GM21529 (cell line): ENCODE results near the gene NBAS.
"Not testable (repeated sequence)": the region's sequence is repeated elsewhere in the genome, so short reads cannot be mapped to it uniquely, and the experiment has no call there.

Experiments
- ATAC-seq: cut with Tn5 transposase; IDR thresholded peaks from one replicate; pipeline ENCODE4 v1.9.1; 2021; ENCODE audit not compliant: unreplicated experiment

The NBAS gene

DNA sequence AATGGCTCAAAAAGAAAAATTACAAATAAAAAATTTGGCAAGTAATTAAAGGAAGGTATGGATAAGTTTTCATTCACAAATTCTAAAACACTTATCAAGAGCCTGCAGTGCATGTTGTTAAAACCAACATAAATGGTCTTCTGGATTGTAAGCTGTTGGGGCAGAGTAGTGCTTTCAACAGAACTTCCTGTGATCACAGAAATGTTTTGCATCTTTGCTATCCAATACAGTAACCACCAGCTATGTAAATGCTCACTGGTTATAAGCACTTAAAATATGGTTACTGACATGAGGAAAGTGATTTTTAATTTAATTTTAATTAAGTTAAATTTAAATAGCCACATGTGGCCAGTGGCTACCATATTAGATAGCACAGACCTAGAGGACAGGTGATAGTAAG lies 133.1 kb downstream of the NBAS start:
- ATAC-seq: no peak

DNA sequence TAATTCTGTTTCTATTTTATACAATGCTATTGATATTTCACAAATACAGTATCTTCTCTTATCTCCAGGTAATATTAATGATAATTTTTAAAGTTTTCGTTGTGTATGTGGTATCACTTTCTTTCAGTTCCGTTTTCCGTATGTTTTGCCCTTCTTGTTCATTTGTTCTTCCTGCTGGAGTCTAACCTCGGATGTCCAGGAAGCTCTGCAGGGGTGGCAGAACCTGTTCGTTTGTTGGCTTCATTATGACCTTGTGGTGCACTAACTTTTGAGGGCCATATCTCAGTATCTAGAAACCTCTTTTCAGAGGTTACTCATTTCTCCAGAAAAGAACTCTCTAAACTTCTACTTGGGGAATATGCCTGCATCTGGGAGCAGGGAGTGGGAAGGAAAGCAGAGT lies 134.5 kb downstream of the NBAS start:
- no peak for ATAC-seq

DNA sequence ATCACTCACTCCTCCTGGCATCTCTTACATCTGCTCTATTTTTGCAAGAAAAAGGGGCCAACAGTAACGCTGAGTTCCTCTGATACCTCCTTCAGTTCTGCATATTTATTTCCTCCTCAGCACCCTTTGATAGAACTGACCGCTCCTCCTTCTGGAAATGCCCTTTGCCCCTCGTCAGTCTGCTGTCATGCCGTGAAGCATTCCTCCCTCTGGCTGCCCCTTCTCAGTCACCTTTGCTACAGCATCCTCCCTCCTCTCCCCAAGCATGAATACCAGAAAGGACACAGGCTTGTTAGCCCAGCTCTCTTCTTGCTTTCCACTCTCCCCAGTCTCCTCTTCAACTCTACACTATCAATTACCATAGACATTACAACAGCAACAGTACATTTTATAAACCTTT lies 135.4 kb downstream of the NBAS start:
- ATAC-seq: no peak

DNA sequence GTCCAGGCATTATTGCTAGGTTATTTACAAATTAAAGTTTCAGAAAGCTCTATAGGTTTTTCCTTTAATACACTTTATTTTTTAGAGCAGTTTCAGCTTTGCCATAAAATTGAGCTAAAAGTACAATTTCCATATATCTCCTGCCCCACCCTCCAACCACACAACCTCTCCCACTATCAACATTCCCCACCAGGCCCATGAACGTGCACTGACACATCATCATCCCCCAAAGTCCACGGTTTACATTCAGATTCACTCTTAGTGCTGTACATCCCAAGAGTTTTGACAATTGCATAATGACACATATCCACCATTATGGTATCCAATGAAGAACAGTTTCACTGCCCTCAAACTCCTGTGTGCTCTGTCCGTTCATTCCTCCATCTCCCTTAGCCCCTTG lies 139.4 kb downstream of the NBAS start:
- ATAC-seq: no peak

DNA sequence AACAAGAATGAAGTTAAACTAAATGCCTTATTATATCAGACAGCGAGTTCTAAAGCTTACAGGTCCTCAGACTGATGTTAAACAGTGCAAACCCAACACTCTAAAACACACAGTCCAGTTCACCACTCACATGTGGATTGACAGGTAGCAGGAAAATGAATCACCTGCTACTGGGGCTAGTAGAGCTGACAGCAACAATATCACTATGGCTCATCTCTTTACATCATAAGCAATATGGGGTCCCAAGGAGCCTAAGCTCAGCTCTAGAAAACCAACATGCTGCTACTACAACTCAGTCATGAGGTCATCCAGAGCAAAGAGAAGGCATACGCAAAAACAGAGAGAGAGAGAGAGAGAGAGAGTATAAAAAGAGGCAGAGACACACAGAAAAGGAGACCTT lies 145.4 kb downstream of the NBAS start:
- ATAC-seq: no peak

DNA sequence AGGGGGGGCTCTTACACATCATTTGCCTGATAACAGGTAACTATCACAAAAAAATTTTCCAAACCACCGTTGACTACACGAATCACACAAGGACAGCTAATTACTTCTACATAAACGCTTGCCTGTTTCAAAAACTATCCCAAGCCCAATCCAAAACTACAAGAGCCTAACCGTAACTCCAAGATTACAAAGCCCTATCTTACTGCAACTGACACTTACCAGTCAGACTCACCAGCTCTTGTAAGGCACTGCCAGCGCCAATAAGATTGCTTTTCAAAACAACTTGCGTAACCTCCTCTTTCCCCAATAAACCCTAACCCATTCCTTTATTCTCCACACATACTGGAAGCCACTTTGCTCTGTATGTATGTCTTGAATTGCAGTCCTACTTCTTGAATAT lies 148.4 kb downstream of the NBAS start:
- ATAC-seq: no peak

DNA sequence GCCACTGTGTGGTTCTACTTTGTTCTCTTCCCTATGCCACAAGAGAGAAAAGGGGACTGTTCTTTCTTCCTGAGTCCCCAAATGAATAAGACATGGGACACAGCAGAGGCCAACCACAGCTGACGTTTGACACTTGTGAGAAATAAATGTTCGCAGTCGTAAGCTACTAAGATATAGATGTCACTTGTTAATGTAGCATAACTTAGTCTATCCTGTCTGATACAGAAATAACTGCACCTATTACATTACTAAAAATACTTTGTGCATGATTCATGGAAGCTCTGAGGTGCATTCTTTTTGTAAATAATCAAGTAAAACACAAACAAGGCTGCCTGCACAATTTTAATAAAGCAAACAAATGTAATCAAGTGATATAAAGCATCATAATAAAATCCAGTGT lies 148.8 kb downstream of the NBAS start:
- no peak for ATAC-seq

DNA sequence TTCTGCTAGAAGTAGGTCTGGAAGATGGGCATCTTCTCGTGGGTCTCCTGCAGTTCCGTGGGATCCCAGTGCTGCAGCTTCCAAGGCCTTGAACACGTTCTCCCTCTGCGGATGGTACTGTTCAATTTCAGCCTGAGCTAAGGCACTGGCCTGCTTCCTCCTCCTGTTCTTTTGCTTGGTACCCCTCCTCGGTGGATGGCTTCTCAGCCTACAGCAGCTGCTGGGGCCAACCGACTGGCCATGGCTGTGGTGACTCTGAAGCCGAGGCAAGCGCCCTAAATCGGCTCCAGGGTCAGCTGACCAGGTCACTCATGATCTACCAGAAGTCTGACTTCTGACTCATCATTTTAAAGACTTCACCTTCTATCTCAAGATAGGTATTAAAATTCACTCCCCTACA lies 150.2 kb downstream of the NBAS start:
- no peak for ATAC-seq

DNA sequence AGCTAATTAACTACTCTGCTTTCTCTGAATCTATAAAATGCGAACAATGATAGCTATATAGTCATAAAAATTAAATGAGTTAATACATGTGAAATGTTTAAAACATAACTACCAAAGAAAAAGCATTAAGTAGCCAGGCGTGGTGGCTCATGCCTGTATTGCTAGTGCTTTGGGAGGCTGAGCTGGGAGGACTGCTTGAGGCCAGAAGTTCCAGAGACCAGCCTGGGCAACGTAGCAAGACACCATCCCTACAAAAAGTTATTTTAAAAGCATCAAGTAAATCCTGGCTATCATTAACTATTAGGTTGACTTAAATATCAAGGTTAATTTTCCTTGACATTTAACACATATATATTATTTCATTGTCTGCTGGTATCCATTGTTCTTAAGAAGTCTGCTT lies 152.4 kb downstream of the NBAS start:
- ATAC-seq: no peak

DNA sequence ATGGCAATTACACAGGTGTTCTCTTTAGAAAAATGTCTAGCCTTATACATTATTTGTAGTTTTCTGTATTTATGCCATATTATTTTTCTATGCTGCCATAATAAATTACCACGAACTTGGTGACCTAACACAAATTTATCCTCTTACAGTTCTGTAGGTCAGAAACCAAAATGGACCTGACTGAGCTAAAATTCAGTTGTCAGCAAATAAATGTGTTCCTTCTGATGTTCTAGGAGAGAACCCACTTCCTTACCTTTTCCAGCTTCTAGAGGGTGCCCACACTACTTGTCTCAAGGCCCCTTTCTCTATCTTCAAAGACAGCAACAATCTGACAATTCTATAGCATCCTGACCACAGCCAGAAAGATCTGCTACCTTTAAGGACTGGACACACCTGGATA lies 153.5 kb downstream of the NBAS start:
- ATAC-seq: no peak

DNA sequence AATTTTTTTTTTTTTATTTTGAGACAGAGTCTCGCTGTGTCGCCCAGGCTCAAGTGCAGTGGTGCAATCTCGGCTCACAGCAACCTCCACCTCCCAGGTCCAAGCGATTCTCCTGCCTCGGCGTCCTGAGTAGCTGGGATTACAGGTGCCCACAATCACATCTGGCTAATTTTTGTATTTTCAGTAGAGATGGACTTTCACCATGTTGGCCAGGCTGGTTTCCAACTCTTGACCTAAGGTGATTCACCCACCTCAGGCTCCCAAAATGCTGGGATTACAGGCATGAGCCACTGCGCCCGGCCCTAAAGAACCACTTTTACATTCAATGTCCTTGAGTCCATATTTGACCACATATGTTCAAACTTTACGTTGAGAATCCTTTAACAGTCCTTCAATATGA lies 156.6 kb downstream of the NBAS start:
- not testable (repeated sequence) for ATAC-seq

DNA sequence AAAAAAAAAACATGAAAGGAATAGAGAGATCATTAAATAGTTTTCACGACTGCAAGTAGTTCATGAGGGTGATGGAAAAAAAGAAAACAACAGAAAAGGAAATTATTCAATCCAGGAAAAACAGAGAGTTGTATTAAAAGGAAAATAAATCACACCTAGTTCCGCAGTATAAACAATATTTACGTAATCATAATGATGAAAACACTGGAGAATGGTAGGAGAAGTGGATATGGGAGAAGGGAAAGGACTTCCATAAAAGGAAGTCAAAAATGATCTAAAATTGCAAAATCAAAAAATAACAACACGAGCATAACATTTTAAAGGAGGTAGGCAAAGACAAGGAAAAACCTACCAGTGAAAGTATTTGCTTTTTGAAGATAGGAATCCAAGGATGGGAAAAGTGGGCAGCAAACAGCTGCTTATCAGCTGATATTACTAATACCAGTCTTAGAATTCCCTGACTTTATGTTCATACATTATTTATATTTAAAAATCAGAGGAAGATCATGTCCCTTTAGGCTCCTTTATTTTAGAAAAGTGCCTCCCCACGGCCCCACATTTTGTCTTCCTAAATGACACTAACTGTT lies 160.8 kb downstream of the NBAS start:
- ATAC-seq: no peak

DNA sequence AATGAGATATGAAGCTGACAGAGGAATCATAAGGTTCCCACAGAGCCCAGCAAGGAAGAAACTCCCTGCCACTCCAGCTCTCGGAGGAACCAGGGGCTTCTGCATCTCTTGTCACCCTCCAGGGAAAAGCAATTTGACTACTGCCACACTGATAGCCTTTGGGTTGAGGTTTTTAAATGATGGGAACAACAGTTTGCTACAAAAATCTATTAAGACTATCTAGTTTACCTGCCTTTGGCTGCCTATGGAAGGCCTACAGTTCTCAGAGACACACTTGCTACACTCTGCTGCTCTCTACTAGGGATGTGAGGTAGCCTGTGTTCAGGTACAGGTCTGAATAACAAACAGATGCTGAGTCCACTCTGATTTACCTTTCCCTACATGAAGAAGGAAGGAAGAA lies 161.9 kb downstream of the NBAS start:
- ATAC-seq: no peak

DNA sequence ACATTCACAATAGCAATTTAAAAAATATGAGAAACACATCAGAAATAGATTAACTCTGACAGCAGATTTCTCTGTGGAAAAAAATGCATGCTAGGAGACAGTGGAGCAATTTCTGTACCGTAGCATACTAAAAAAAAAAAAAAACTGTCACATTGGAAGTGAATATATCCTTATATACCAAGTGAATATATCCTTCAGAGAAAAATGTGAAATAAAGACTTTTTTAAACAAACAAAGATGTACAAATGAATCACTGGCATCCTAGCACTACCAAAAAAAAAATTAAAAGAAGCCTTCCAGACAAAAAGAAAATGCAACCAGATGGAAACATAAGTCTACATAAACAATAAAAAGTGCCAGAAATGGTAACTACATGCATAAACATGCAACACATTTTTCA lies 169.4 kb downstream of the NBAS start:
- ATAC-seq: no peak

DNA sequence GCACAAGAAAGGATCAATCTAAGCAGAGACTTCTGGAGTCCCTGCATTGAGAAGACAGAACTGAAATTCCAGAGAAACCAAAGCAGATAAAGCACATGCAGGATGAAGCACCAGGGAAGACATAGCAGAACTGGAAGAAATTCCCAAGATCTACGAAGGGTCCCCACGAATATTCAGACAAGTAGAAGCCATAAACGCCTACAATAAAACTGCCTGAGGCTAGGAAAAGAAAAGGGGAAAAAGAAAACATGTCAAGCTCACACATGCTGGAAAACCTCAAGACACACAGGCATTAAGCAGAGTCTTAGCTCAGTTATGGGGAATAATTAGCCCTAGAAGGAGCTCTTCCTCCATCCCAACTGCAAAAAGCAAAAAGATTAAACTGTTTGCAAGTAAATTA lies 171.2 kb downstream of the NBAS start:
- no peak for ATAC-seq

DNA sequence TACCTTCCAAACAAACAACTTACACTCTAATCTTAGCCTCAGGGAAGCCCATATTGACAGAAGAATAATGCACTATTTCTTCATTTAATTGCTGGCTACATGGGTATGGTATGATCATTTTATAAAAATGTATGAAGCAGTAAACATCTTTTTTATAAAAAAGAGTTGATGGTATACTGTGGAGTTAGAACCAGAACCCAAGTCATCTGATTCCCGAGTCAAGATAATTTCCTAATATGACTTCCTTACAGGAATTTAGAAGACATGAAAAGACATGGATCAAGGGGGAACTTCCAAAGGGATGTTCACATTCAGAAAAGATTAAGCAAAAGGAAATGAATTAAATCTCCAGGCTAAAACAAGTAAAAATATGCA lies 171.8 kb downstream of the NBAS start:
- ATAC-seq: no peak

DNA sequence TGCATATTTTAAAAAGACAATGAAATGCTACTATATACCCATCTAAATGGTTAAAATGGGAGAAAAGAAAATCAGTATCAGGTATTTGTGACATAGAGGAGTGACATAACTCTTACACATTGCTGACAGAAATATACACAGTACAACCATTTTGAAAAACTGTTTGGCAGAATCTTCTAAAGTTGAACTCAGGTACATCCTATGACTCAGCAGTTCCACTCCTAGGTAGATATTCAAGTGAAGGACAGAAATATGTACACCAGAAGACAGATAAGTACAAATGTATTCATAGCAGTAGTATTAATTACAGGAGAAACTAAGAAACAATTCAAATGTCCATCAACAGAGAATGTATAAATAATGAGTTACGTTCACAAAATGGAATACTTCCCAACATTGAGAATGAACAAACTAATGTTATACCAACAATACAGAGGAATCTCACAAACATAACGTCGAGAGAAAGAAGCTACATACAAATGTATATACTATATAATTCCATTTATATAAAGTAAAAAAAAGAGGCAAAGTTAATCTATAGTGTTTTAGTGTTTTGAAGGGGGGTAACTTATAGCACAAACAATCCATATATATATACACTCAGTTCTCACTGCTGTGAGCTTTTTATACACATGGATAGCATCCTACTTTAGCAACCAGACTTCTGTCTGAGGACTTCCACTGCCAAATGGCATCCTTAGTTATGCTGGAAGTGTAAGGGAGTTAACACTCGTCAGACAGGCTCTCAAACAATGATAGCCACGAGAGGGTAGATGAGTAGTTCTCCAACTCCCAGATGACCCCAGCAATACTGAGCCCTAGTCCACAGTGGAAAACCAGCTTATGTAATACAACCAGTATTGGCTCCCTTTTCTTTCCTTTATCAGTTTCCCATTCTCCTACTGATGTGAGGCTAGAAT lies 172.5 kb downstream of the NBAS start:
- ATAC-seq: no peak

DNA sequence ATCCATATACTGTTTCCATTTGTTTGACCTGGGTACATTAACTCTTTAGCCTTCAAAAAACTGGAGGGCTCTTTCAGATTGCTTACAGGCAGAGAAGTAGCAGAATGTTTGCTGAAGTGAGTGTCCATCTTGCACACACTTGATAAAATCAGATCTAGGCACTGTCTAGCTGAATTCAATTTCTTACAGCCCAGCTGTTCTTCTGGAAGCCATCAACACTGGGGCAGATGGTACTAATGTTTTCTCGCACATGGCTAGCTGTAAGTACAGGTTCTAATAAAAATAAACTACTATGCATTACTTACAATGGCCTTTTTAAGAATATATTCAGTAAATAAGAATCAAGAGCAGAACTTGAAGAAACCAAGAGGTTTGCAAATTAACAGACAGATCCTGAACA lies 175.9 kb downstream of the NBAS start:
- no peak for ATAC-seq

DNA sequence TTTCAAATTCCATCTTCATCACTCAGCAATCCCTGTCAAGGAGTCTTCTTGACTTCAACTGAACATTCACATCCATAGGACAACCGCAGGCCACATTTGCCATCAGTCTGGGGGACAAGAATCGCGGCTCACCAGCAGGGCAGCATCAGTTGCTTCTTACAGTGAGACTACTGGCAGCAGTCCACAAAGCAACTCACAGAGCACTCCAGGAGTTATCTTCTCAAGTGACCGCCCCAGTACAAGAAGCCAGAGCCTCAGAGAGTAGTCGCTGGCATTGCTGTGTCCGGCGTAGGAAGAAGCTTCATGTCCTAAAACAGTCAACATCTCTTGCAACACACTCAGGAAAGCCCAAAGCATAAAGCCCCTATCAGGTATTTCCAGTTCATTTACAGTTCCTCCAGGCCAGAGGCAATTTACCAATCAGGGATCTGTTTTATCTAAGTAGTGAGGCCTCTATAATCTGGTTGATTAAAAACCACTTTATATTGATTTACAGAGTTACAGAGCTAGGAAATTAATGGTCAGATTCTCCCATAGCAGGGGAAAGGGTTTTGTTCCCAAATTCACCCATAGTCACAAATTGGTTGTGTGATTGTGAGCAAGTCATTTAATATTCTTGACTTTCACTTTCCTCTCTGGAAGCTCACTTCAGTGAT lies 177.3 kb downstream of the NBAS start:
- ATAC-seq: no peak

DNA sequence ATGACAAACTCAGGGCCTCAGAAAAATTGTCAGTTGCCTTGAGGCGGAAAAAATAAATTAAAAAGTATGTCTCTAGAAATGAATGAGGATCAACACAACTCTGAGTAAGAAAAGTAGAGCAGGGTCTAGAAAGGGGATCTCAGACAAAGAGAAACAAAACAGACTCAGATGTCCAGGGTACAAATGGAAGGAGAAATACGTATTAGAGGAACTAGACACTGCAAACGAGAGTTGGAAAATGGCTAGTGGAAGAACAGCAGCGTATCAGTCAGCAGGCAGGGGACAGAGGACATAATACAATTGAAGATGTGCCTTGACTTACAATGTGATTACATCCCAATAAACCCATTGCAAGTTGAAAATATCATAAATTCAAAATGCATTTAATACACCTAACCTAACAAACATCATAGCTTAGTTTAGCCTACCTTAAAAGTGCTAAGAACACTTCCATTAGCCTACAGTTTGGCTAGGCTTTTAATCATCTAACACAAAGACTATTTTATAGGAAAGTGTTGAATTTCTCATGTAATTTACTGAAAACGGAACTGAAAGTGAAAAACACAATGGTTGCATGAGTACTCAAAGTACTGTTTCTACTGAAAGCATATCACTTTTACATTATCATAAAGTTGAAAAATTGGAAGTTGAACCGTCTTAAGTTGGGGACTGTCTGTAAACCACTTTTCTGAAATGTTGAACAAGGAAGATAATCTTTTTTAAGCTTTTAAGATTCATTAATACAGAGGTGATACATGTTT lies 182.8 kb downstream of the NBAS start:
- peak; percentile 86 for ATAC-seq

DNA sequence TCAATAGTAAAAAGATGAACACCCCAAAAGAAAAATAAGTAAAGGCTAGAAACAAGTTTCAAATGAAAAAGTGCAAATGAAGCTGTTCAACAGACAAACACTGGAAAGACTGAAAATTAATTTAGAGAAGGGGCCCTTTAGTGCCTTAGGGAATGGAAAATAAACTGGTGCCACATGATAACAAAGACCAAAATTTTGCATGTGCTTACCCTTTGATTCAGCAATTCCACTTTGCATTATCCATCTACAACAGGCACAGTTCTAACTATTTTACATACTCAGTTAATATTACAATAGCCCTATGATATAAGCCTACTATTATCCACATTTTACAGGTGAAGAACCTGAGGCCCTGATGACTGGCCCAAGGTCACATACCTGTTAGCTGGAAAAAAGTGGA lies 183.9 kb downstream of the NBAS start:
- no peak for ATAC-seq

DNA sequence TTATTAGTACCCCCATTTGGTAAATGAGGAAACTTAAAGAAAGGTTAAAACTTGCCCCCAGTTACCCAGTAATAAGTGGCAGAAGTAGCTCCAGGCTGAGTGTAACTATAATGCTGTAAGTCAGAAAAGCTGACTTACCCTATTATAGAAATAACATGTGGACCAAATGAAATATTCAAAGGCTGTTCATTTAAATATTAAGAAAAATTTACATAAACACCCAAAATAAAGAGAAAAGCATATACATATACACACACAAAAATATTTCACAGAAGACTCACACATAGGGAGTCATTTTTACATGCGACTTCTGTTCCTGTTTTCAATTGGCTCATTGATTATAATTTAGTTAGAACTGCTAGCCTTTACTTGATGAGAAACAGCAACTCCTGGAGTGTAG lies 189.1 kb downstream of the NBAS start:
- ATAC-seq: no peak
